Naive B cell (primary cell): Measurements from ENCODE around the gene CCSER1. TPM values are rescaled to one million over a fixed set of nuclear protein-coding genes. Genes with fewer than 3 reads are reported as not detected.

ENCODE experiments used
- ATAC-seq, 2 donors: fragments of 150-1000 bp; cut with Tn5 transposase; 2 replicates each; pipeline ENCODE4 v1.10.0; 2021; ENCODE audit warnings: low read depth in 2 of 2, mild to moderate bottlenecking in 2 of 2, moderate library complexity in 2 of 2
- DNase-seq: peaks from one replicate; pipeline ENCODE4 v3.0.0; 2022
- H3K27ac Mint-ChIP-seq, 6 donors: one replicate each; pipeline ENCODE4 v1.8.0; 2020 to 2022; ENCODE audit warnings: mild to moderate bottlenecking in 6 of 6, mixed read lengths in 6 of 6, moderate library complexity in 5 of 6, inconsistent platforms in 2 of 6
- H3K27me3 Mint-ChIP-seq, 3 donors: one replicate each; pipeline ENCODE4 v1.8.0; 2021 to 2022; ENCODE audit warnings: mixed read lengths in 3 of 3, mild to moderate bottlenecking in 1 of 3
- H3K36me3 Mint-ChIP-seq, 2 donors: one replicate each; pipeline ENCODE4 v1.8.0; 2020 to 2022; ENCODE audit warnings: mixed read lengths in 2 of 2, inconsistent platforms in 1 of 2, mild to moderate bottlenecking in 1 of 2
- H3K4me1 Mint-ChIP-seq, 3 donors: one replicate each; pipeline ENCODE4 v1.8.0; 2020 to 2022; ENCODE audit warnings: mixed read lengths in 3 of 3, inconsistent platforms in 1 of 3, mild to moderate bottlenecking in 1 of 3, moderate library complexity in 1 of 3
- H3K4me3 Mint-ChIP-seq, 8 donors: one replicate each; pipeline ENCODE4 v1.8.0; 2020 to 2022; ENCODE audit warnings: mild to moderate bottlenecking in 8 of 8, mixed read lengths in 8 of 8, moderate library complexity in 8 of 8, inconsistent platforms in 2 of 8
- H3K9me3 Mint-ChIP-seq, 7 donors: one replicate each; pipeline ENCODE4 v1.8.0; 2020 to 2022; ENCODE audit warnings: mixed read lengths in 7 of 7, mild to moderate bottlenecking in 5 of 7, inconsistent platforms in 2 of 7, moderate library complexity in 1 of 7
- polyA plus RNA-seq, 6 donors: library from polyadenylated mRNA; unstranded; fragments of 300-500 nt; fragmentation: Illumina TruSeq; gene quantifications; one replicate each; pipeline ENCODE4 v1.2.3, GENCODE V29; 2021; ENCODE audit warnings: low read depth in 6 of 6

CCSER1 gene
- polyA plus RNA-seq, 6 donors from 2014 or later = 4.4 to 16.4 (median 14.9) TPM; not detected in 1

GRCh38 chr4:90226734-90227133, 99.5 kb downstream of the CCSER1 start:
- no peaks in the 10 kb centered on the region for H3K36me3 Mint-ChIP-seq
- no peak for ATAC-seq
- no peaks in the 10 kb centered on the region for H3K27me3 Mint-ChIP-seq
- DNase-seq = no peak
- H3K4me1 Mint-ChIP-seq = peaks cover 0 to 3% (median 0%) of the 10 kb centered on the region in 3 donors
- no peak overlapping the region for H3K27ac Mint-ChIP-seq
- H3K9me3 Mint-ChIP-seq = peaks cover 5 to 19% (median 8%) of the 10 kb centered on the region in 7 donors
- no peak overlapping the region for H3K4me3 Mint-ChIP-seq

GRCh38 chr4:90227177-90227576, 100.0 kb downstream of the CCSER1 start:
- H3K9me3 Mint-ChIP-seq = peaks cover 5 to 19% (median 8%) of the 10 kb centered on the region in 7 donors
- no peak overlapping the region for H3K27ac Mint-ChIP-seq
- no peaks in the 10 kb centered on the region for H3K36me3 Mint-ChIP-seq
- DNase-seq (no peak), ATAC-seq (no peak)
- no peaks in the 10 kb centered on the region for H3K27me3 Mint-ChIP-seq
- H3K4me1 Mint-ChIP-seq = peaks cover 0 to 3% (median 0%) of the 10 kb centered on the region in 3 donors
- H3K4me3 Mint-ChIP-seq = no peak overlapping the region

- Mint-ChIP-seq H3K4me3 (no peak overlapping the region), H3K27ac (peak overlapping the region in 3 of 6 donors; percentile 10 to 59 (median 26)), H3K4me1 (peaks cover 0 to 5% (median 0%) of the 10 kb centered on the region in 3 donors), H3K36me3 (no peaks in the 10 kb centered on the region), H3K9me3 (peaks cover 0 to 3% (median 0%) of the 10 kb centered on the region in 7 donors), H3K27me3 (no peaks in the 10 kb centered on the region)
- no peak for ATAC-seq
- DNase-seq = no peak
Observed at GRCh38 chr4:90234916-90235547, 107.8 kb downstream of the CCSER1 start.

GRCh38 chr4:90237751-90238530, 110.7 kb downstream of the CCSER1 start:
- H3K4me3 Mint-ChIP-seq = no peak overlapping the region
- H3K27me3 Mint-ChIP-seq = no peaks in the 10 kb centered on the region
- H3K9me3 Mint-ChIP-seq = no peaks in the 10 kb centered on the region
- ATAC-seq (no peak), DNase-seq (no peak)
- H3K27ac Mint-ChIP-seq = peak overlapping the region in 1 of 6 donors; percentile 18
- H3K36me3 Mint-ChIP-seq = no peaks in the 10 kb centered on the region
- peaks cover 0 to 5% (median 0%) of the 10 kb centered on the region in 3 donors for H3K4me1 Mint-ChIP-seq

- Mint-ChIP-seq H3K27ac (peak overlapping the region in 1 of 6 donors; percentile 20), H3K36me3 (no peaks in the 10 kb centered on the region), H3K4me1 (peaks cover 0 to 7% (median 0%) of the 10 kb centered on the region in 3 donors), H3K27me3 (no peaks in the 10 kb centered on the region), H3K9me3 (no peaks in the 10 kb centered on the region), H3K4me3 (no peak overlapping the region)
- ATAC-seq (no peak), DNase-seq (no peak)
Observed at GRCh38 chr4:90240333-90240732, 113.1 kb downstream of the CCSER1 start.

GRCh38 chr4:90241008-90241407, 113.8 kb downstream of the CCSER1 start:
- DNase-seq (no peak), ATAC-seq (no peak)
- H3K27me3 Mint-ChIP-seq = no peaks in the 10 kb centered on the region
- no peaks in the 10 kb centered on the region for H3K36me3 Mint-ChIP-seq
- no peak overlapping the region for H3K27ac Mint-ChIP-seq
- no peak overlapping the region for H3K4me3 Mint-ChIP-seq
- H3K9me3 Mint-ChIP-seq = no peaks in the 10 kb centered on the region
- peaks cover 0 to 7% (median 0%) of the 10 kb centered on the region in 3 donors for H3K4me1 Mint-ChIP-seq

GRCh38 chr4:90245837-90246236, 118.6 kb downstream of the CCSER1 start:
- DNase-seq (no peak), ATAC-seq (no peak)
- Mint-ChIP-seq H3K9me3 (no peaks in the 10 kb centered on the region), H3K36me3 (no peaks in the 10 kb centered on the region), H3K27ac (no peak overlapping the region), H3K27me3 (no peaks in the 10 kb centered on the region), H3K4me1 (peaks cover 0 to 33% (median 15%) of the 10 kb centered on the region in 3 donors), H3K4me3 (no peak overlapping the region)

GRCh38 chr4:90246816-90247215, 119.6 kb downstream of the CCSER1 start:
- Mint-ChIP-seq H3K4me1 (peaks cover 0 to 33% (median 15%) of the 10 kb centered on the region in 3 donors), H3K9me3 (no peaks in the 10 kb centered on the region), H3K36me3 (no peaks in the 10 kb centered on the region), H3K4me3 (no peak overlapping the region), H3K27me3 (no peaks in the 10 kb centered on the region), H3K27ac (no peak overlapping the region)
- ATAC-seq (no peak), DNase-seq (no peak)

GRCh38 chr4:90254357-90254756, 127.2 kb downstream of the CCSER1 start:
- peak overlapping the region in 1 of 6 donors; percentile 42 for H3K27ac Mint-ChIP-seq
- peaks cover 0 to 17% (median 9%) of the 10 kb centered on the region in 7 donors for H3K9me3 Mint-ChIP-seq
- H3K36me3 Mint-ChIP-seq = peaks cover 8 to 13% of the 10 kb centered on the region in 2 donors
- no peaks in the 10 kb centered on the region for H3K27me3 Mint-ChIP-seq
- DNase-seq (no peak), ATAC-seq (no peak)
- H3K4me3 Mint-ChIP-seq = no peak overlapping the region
- H3K4me1 Mint-ChIP-seq = peaks cover 0 to 28% (median 24%) of the 10 kb centered on the region in 3 donors

GRCh38 chr4:90274175-90274574, 147.0 kb downstream of the CCSER1 start:
- Mint-ChIP-seq H3K27me3 (no peaks in the 10 kb centered on the region), H3K36me3 (peaks cover 5 to 10% of the 10 kb centered on the region in 2 donors), H3K9me3 (peaks cover 3 to 15% (median 5%) of the 10 kb centered on the region in 7 donors), H3K27ac (no peak overlapping the region), H3K4me3 (no peak overlapping the region), H3K4me1 (peaks cover 0 to 2% (median 0%) of the 10 kb centered on the region in 3 donors)
- no peak for DNase-seq
- ATAC-seq = no peak

GRCh38 chr4:90280954-90281353, 153.8 kb downstream of the CCSER1 start:
- Mint-ChIP-seq H3K4me3 (no peak overlapping the region), H3K27ac (peak overlapping the region in 1 of 6 donors; percentile 7), H3K9me3 (peaks cover 0 to 6% (median 0%) of the 10 kb centered on the region in 7 donors), H3K36me3 (peaks cover 0 to 5% of the 10 kb centered on the region in 2 donors), H3K27me3 (no peaks in the 10 kb centered on the region), H3K4me1 (peaks cover 3 to 20% (median 13%) of the 10 kb centered on the region in 3 donors)
- DNase-seq = no peak
- no peak for ATAC-seq

- no peak for DNase-seq
- Mint-ChIP-seq H3K27me3 (no peaks in the 10 kb centered on the region), H3K4me1 (peaks cover 3 to 21% (median 13%) of the 10 kb centered on the region in 3 donors), H3K27ac (no peak overlapping the region), H3K4me3 (no peak overlapping the region), H3K36me3 (peaks cover 0 to 5% of the 10 kb centered on the region in 2 donors), H3K9me3 (peaks cover 0 to 6% (median 0%) of the 10 kb centered on the region in 7 donors)
- ATAC-seq = no peak
Observed at GRCh38 chr4:90281541-90282355, 154.6 kb downstream of the CCSER1 start.

- H3K27ac Mint-ChIP-seq = no peak overlapping the region
- H3K9me3 Mint-ChIP-seq = no peaks in the 10 kb centered on the region
- H3K27me3 Mint-ChIP-seq = no peaks in the 10 kb centered on the region
Observed at GRCh38 chr4:90290345-90290744, 163.2 kb downstream of the CCSER1 start.

More at GRCh38 chr4:90290345-90290744, 163.2 kb downstream of the CCSER1 start:
- Mint-ChIP-seq H3K4me3 (no peak overlapping the region), H3K4me1 (peaks cover 0 to 16% (median 3%) of the 10 kb centered on the region in 3 donors), H3K36me3 (no peaks in the 10 kb centered on the region)
- DNase-seq (no peak), ATAC-seq (no peak)
